Suprapubic skin (tissue), 4 donors: ENCODE results near the gene GMDS. TPM values are rescaled to one million over a fixed set of nuclear protein-coding genes. Genes with fewer than 3 reads are reported as not detected.

Experiments
- DNase-seq, 2 donors: peaks; one replicate each; pipeline ENCODE4 v3.0.0-alpha.2; 2019; ENCODE audit warnings: low spot score in 2 of 2
- H3K27ac ChIP-seq: fragments of 200-600 bp; sonication (generic); one replicate; pipeline ENCODE4 v1.5.1; 2019
- H3K27me3 ChIP-seq: fragments of 200-600 bp; sonication (generic); one replicate; pipeline ENCODE4 v1.5.1; 2019
- H3K36me3 ChIP-seq: fragments of 200-600 bp; sonication (generic); one replicate; pipeline ENCODE4 v1.5.1; 2019
- H3K4me1 ChIP-seq: fragments of 200-600 bp; sonication (generic); one replicate; pipeline ENCODE4 v1.5.1; 2019
- H3K4me3 ChIP-seq: fragments of 200-600 bp; sonication (generic); one replicate; pipeline ENCODE4 v1.5.1; 2019; ENCODE audit warnings: mild to moderate bottlenecking
- H3K9me3 ChIP-seq: fragments of 200-600 bp; sonication (generic); one replicate; pipeline ENCODE4 v1.5.1; 2019
- CTCF ChIP-seq, 2 donors: fragments of 200-600 bp in 1 of 2; fragments of 450-650 bp in 1 of 2; sonication (generic) in 1 of 2; IDR thresholded peaks; one replicate each; pipeline ENCODE4 v1.5.1; 2016 to 2019; ENCODE audit warnings: antibody characterized with exemption in 2 of 2, mild to moderate bottlenecking in 1 of 2, moderate library complexity in 1 of 2
- EP300 ChIP-seq: sonication (generic); formaldehyde crosslinking; IDR thresholded peaks from one replicate; pipeline ENCODE4 v1.6.1; 2017; ENCODE audit warnings: antibody characterized with exemption
- POLR2A ChIP-seq, 2 donors: fragments of 450-650 bp; IDR thresholded peaks; one replicate each; pipeline ENCODE4 v1.6.1; 2017; ENCODE audit warnings: antibody characterized with exemption in 2 of 2, mild to moderate bottlenecking in 2 of 2, moderate library complexity in 2 of 2
- POLR2AphosphoS5 ChIP-seq, 3 donors: sonication (generic); formaldehyde crosslinking; IDR thresholded peaks; one replicate each; pipeline ENCODE4 v1.6.1; 2017; ENCODE audit warnings: antibody characterized with exemption in 3 of 3
- WGBS: methylation state at CpG from one replicate; pipeline ENCODE4 v1.1.5; 2018; 5-methylcytosine and 5-hydroxymethylcytosine counted together
- total RNA-seq, 4 donors: library from RNA; depleted of rRNA; stranded (reverse); fragments of >200 nt; gene quantifications; one replicate each; pipeline ENCODE4 v1.1.0, GENCODE V29; 2016

GMDS gene
- total RNA-seq, 4 donors from 2014 or later: 11.7 to 19.3 (median 13.2) TPM

GRCh38 chr6:2270054-2270453 is 24.6 kb upstream of the GMDS start:
- Histone ChIP-seq H3K27me3 (no peaks in the 10 kb centered on the region), H3K36me3 (peaks cover 15% of the 10 kb centered on the region), H3K9me3 (no peaks in the 10 kb centered on the region), H3K4me3 (no peak overlapping the region), H3K4me1 (no peaks in the 10 kb centered on the region), H3K27ac (no peak overlapping the region)
- DNase-seq: no peak
- TF ChIP-seq POLR2AphosphoS5 (IDR thresholded peaks at IDR 0.05) (no peak), EP300 (no peak), CTCF (IDR thresholded peaks at IDR 0.05) (no peak), POLR2A (IDR thresholded peaks at IDR 0.05) (no peak)
- 96% methylated on average over 3 of the region's 3 CpGs for WGBS

GRCh38 chr6:2266841-2267240 is 21.4 kb upstream of the GMDS start:
- H3K9me3 ChIP-seq: no peaks in the 10 kb centered on the region
- no peak overlapping the region for H3K4me3 ChIP-seq
- H3K27me3 ChIP-seq: no peaks in the 10 kb centered on the region
- H3K27ac ChIP-seq: no peak overlapping the region
- TF ChIP-seq EP300 (no peak), POLR2AphosphoS5 (IDR thresholded peaks at IDR 0.05) (no peak), CTCF (IDR thresholded peaks at IDR 0.05) (no peak), POLR2A (IDR thresholded peaks at IDR 0.05) (no peak)
- WGBS: 87% methylated on average over 1 of the region's 1 CpG
- no peaks in the 10 kb centered on the region for H3K36me3 ChIP-seq
- DNase-seq: no peak
- no peaks in the 10 kb centered on the region for H3K4me1 ChIP-seq

GRCh38 chr6:2266031-2266795 is 20.8 kb upstream of the GMDS start:
- H3K9me3 ChIP-seq: no peaks in the 10 kb centered on the region
- no peaks in the 10 kb centered on the region for H3K4me1 ChIP-seq
- H3K36me3 ChIP-seq: no peaks in the 10 kb centered on the region
- WGBS: 63% methylated on average over 3 of the region's 3 CpGs
- no peak for DNase-seq
- no peak for TF ChIP-seq CTCF (IDR thresholded peaks at IDR 0.05)
- no peak for TF ChIP-seq EP300
- TF ChIP-seq POLR2AphosphoS5 (IDR thresholded peaks at IDR 0.05): no peak
- TF ChIP-seq POLR2A (IDR thresholded peaks at IDR 0.05): no peak
- no peaks in the 10 kb centered on the region for H3K27me3 ChIP-seq
- H3K27ac ChIP-seq: no peak overlapping the region
- H3K4me3 ChIP-seq: no peak overlapping the region

GRCh38 chr6:2264932-2265331 is 19.5 kb upstream of the GMDS start:
- Histone ChIP-seq H3K4me3 (no peak overlapping the region), H3K36me3 (no peaks in the 10 kb centered on the region), H3K4me1 (no peaks in the 10 kb centered on the region), H3K27ac (no peak overlapping the region), H3K27me3 (no peaks in the 10 kb centered on the region), H3K9me3 (no peaks in the 10 kb centered on the region)
- 83% methylated on average over 2 of the region's 2 CpGs for WGBS
- no peak for DNase-seq
- TF ChIP-seq POLR2AphosphoS5 (IDR thresholded peaks at IDR 0.05) (no peak), EP300 (no peak), CTCF (IDR thresholded peaks at IDR 0.05) (no peak)

- Histone ChIP-seq H3K36me3 (no peaks in the 10 kb centered on the region), H3K4me1 (no peaks in the 10 kb centered on the region), H3K9me3 (no peaks in the 10 kb centered on the region), H3K27ac (no peak overlapping the region), H3K4me3 (no peak overlapping the region), H3K27me3 (no peaks in the 10 kb centered on the region)
- no peak for DNase-seq
- WGBS: no CpG with 5 or more reads among the region's 1 CpG
- TF ChIP-seq POLR2A (IDR thresholded peaks at IDR 0.05) (no peak), POLR2AphosphoS5 (IDR thresholded peaks at IDR 0.05) (no peak), EP300 (no peak), CTCF (IDR thresholded peaks at IDR 0.05) (no peak)
Measured at GRCh38 chr6:2263896-2264295, 18.5 kb upstream of the GMDS start.
